PC-3 (cell line): ENCODE data around the gene NKAIN2. TPM values are rescaled to one million over a fixed set of nuclear protein-coding genes. Genes with fewer than 3 reads are reported as not detected.

ENCODE experiments used
- ATAC-seq: fragments of 200-7000 bp; cut with Tn5 transposase; 2 replicates; pipeline ENCODE4 v1.9.1; 2020; ENCODE audit warnings: mild to moderate bottlenecking, moderate library complexity
- BruUV-seq: library from RNA; stranded (reverse); fragments of 400-500 nt; replicated peaks from 2 replicates; lab custom pipeline; 2021; lab: Mats Ljungman, UMichigan
- CTCF ChIA-PET: fragments of 300-600 bp; sonication (Branson Sonifier 250); formaldehyde crosslinking; loops from one replicate; lab custom pipeline; 2022; ENCODE audit warnings: antibody characterized with exemption; lab: Charles Lee
- POLR2A ChIA-PET: fragments of 300-600 bp; sonication (Branson Sonifier 250); formaldehyde crosslinking; loops from one replicate; lab custom pipeline; 2022; ENCODE audit warnings: antibody characterized with exemption; ENCODE audit not compliant: unreplicated experiment; lab: Charles Lee
- DNase-seq: peaks from one replicate; pipeline ENCODE4 v3.0.0-alpha.2; 2015
- H2AFZ ChIP-seq: fragments of 300-600 bp; sonication (generic); 2 replicates; pipeline ENCODE4 v1.6.0; 2016; ENCODE audit warnings: antibody characterized with exemption, low read length
- H3F3A ChIP-seq: fragments of 300-600 bp; sonication (generic); one replicate; pipeline ENCODE4 v1.6.0; 2017; ENCODE audit warnings: antibody characterized with exemption, low read length, control low read depth, mild to moderate bottlenecking; ENCODE audit not compliant: unreplicated experiment
- H3K27ac ChIP-seq: fragments of 300-600 bp; sonication (generic); 2 replicates; pipeline ENCODE4 v1.5.1; 2016; ENCODE audit warnings: mild to moderate bottlenecking, low read length
- H3K27me3 ChIP-seq: fragments of 300-600 bp; sonication (generic); 2 replicates; pipeline ENCODE4 v1.6.1; 2016; ENCODE audit warnings: low read length, mixed read lengths
- H3K36me3 ChIP-seq: fragments of 300-600 bp; sonication (generic); 2 replicates; pipeline ENCODE4 v1.6.1; 2016; ENCODE audit warnings: low read depth, mixed run types, low read length, mixed read lengths
- H3K4me1 ChIP-seq: fragments of 300-600 bp; sonication (generic); 2 replicates; pipeline ENCODE4 v1.5.1; 2016; ENCODE audit warnings: low read length; ENCODE audit not compliant: insufficient read depth
- H3K4me2 ChIP-seq: fragments of 300-600 bp; sonication (generic); 2 replicates; pipeline ENCODE4 v1.6.0; 2016; ENCODE audit warnings: low read length
- H3K4me3 ChIP-seq: fragments of 300-600 bp; sonication (generic); 2 replicates; pipeline ENCODE4 v1.5.1; 2016; ENCODE audit warnings: mild to moderate bottlenecking, low read length, mixed read lengths
- H3K79me2 ChIP-seq: fragments of 300-600 bp; sonication (generic); 2 replicates; pipeline ENCODE4 v1.6.1; 2017; ENCODE audit warnings: low read length, mixed read lengths
- H3K9ac ChIP-seq: fragments of 300-600 bp; sonication (generic); 2 replicates; pipeline ENCODE4 v1.6.0; 2016; ENCODE audit warnings: mild to moderate bottlenecking, low read length
- H3K9me2 ChIP-seq: fragments of 300-600 bp; sonication (generic); replicated peaks from 2 replicates; pipeline ENCODE4 v1.6.1; 2016; ENCODE audit warnings: mixed run types, low read length, mixed read lengths
- H3K9me3 ChIP-seq: fragments of 300-600 bp; sonication (generic); 2 replicates; pipeline ENCODE4 v1.6.1; 2016; ENCODE audit warnings: low read length, mixed read lengths
- H4K20me1 ChIP-seq: fragments of 300-600 bp; sonication (generic); 2 replicates; pipeline ENCODE4 v1.6.1; 2016; ENCODE audit warnings: low read length, mixed read lengths
- CTCF ChIP-seq: fragments of 300-600 bp; sonication (generic); conservative IDR thresholded peaks from 2 replicates; pipeline ENCODE4 v1.5.1; 2017; ENCODE audit warnings: antibody characterized with exemption, low read depth, mild to moderate bottlenecking, low read length
- EZH2 ChIP-seq: fragments of 300-600 bp; sonication (generic); IDR thresholded peaks from one replicate; pipeline ENCODE4 v1.6.1; 2017; ENCODE audit warnings: antibody characterized with exemption, mild to moderate bottlenecking, low read length; ENCODE audit not compliant: unreplicated experiment
- EZH2phosphoT487 ChIP-seq: fragments of 300-600 bp; sonication (generic); IDR thresholded peaks from 2 replicates; pipeline ENCODE4 v1.6.1; 2018; ENCODE audit warnings: mild to moderate bottlenecking, antibody characterized with exemption, low read length, borderline replicate concordance
- intact Hi-C: fragments of 100-400 bp; cut with micrococcal nuclease; formaldehyde crosslinking; loops from 2 replicates; pipeline ENCODE4 v1.9.0; 2023
- total RNA-seq: library from RNA; depleted of rRNA; stranded (reverse); fragments of >200 nt; gene quantifications from 2 replicates; pipeline ENCODE4 v1.2.3, GENCODE V29; 2014

The NKAIN2 gene
- total RNA-seq, 1 experiment from 2014 or later, result not detected

GRCh38 chr6:124535299-124535698 is 731.6 kb downstream of the NKAIN2 start:
- Histone ChIP-seq H3K4me2 (no peak overlapping the region), H3K4me3 (no peak overlapping the region), H3K9ac (no peak overlapping the region), H3K9me2 (no peaks in the 10 kb centered on the region), H3K9me3 (no peaks in the 10 kb centered on the region), H3F3A (no peaks in the 10 kb centered on the region), H3K79me2 (no peaks in the 10 kb centered on the region), H2AFZ (no peak overlapping the region), H3K36me3 (no peaks in the 10 kb centered on the region), H4K20me1 (no peaks in the 10 kb centered on the region), H3K27ac (no peak overlapping the region), H3K27me3 (no peaks in the 10 kb centered on the region), H3K4me1 (no peaks in the 10 kb centered on the region)
- BruUV-seq, result no TSS peak
- ChIA-PET POLR2A (no interaction called here), CTCF (no interaction called here)
- TF ChIP-seq EZH2, result no peak
- no peak for TF ChIP-seq CTCF
- no peak for TF ChIP-seq EZH2phosphoT487
- no peak for DNase-seq
- intact Hi-C loops, result no loop called here
- ATAC-seq, result no peak

- POLR2A ChIA-PET, result no interaction called here
- Histone ChIP-seq H3K9ac (no peak overlapping the region), H3K4me1 (no peaks in the 10 kb centered on the region), H3K27me3 (no peaks in the 10 kb centered on the region), H3K4me2 (no peak overlapping the region), H3K27ac (no peak overlapping the region), H3K36me3 (no peaks in the 10 kb centered on the region), H3K4me3 (no peak overlapping the region), H3F3A (no peaks in the 10 kb centered on the region), H4K20me1 (no peaks in the 10 kb centered on the region), H3K79me2 (no peaks in the 10 kb centered on the region), H3K9me2 (no peaks in the 10 kb centered on the region), H3K9me3 (no peaks in the 10 kb centered on the region), H2AFZ (no peak overlapping the region)
- no peak for TF ChIP-seq EZH2
- TF ChIP-seq CTCF, result no peak
- no peak for TF ChIP-seq EZH2phosphoT487
- intact Hi-C loops, result no loop called here
- ATAC-seq (no peak), DNase-seq (peak; percentile 3)
- CTCF ChIA-PET, result no interaction called here
- no TSS peak for BruUV-seq
These were observed 732.1 kb downstream of the NKAIN2 start for GRCh38 chr6:124535746-124536145.

GRCh38 chr6:124536157-124536841 is 732.6 kb downstream of the NKAIN2 start:
- no TSS peak for BruUV-seq
- no peaks in the 10 kb centered on the region for H3K9me2 ChIP-seq
- intact Hi-C loops, result no loop called here
- no peaks in the 10 kb centered on the region for H3K9me3 ChIP-seq
- ChIA-PET CTCF (no interaction called here), POLR2A (no interaction called here)
- H3K27me3 ChIP-seq, result no peaks in the 10 kb centered on the region
- no peaks in the 10 kb centered on the region for H3K79me2 ChIP-seq
- no peak overlapping the region for H3K9ac ChIP-seq
- H3F3A ChIP-seq, result no peaks in the 10 kb centered on the region
- no peak overlapping the region for H3K27ac ChIP-seq
- H3K4me2 ChIP-seq, result no peak overlapping the region
- DNase-seq (no peak), ATAC-seq (no peak)
- H3K4me1 ChIP-seq, result no peaks in the 10 kb centered on the region
- TF ChIP-seq EZH2phosphoT487 (no peak), CTCF (no peak), EZH2 (no peak)
- H3K4me3 ChIP-seq, result no peak overlapping the region
- no peak overlapping the region for H2AFZ ChIP-seq
- H3K36me3 ChIP-seq, result no peaks in the 10 kb centered on the region
- no peaks in the 10 kb centered on the region for H4K20me1 ChIP-seq
